Astrocyte (in vitro differentiated cells and primary cell): Measurements from ENCODE around the gene RTN1. TPM values are rescaled to one million over a fixed set of nuclear protein-coding genes. Genes with fewer than 3 reads are reported as not detected.

Experiments used
- DNase-seq: peaks from one replicate; pipeline ENCODE4 v3.0.0-alpha.2; 2010; ENCODE audit warnings: low read depth
- FAIRE-seq: peaks from 2 replicates; lab custom pipeline; 2011; peaks lifted over from hg19 to GRCh38; lab: Jason Lieb, UNC
- H2AFZ ChIP-seq: 2 replicates; pipeline ENCODE4 v1.6.0; 2012; ENCODE audit warnings: low read depth, low read length, inconsistent platforms
- H3K27ac ChIP-seq: 2 replicates; pipeline ENCODE4 v1.5.1; 2011; ENCODE audit warnings: low read depth, low read length, inconsistent platforms
- H3K27me3 ChIP-seq: 2 replicates; pipeline ENCODE4 v1.6.0; 2011; ENCODE audit warnings: low read length, inconsistent platforms; ENCODE audit not compliant: insufficient read depth
- H3K36me3 ChIP-seq: 2 replicates; pipeline ENCODE4 v1.5.1; 2011; ENCODE audit warnings: low read length, inconsistent platforms; ENCODE audit not compliant: insufficient read depth
- H3K4me1 ChIP-seq: 2 replicates; pipeline ENCODE4 v1.5.1; 2011; ENCODE audit warnings: low read length, inconsistent platforms; ENCODE audit not compliant: insufficient read depth
- H3K4me2 ChIP-seq: 2 replicates; pipeline ENCODE4 v1.6.0; 2012; ENCODE audit warnings: low read length, inconsistent platforms
- H3K4me3 ChIP-seq: 2 replicates; pipeline ENCODE4 v1.5.1; 2011; ENCODE audit warnings: low read depth, mild to moderate bottlenecking, low read length, inconsistent platforms; ENCODE audit not compliant: insufficient read depth
- H3K79me2 ChIP-seq: 2 replicates; pipeline ENCODE4 v1.6.0; 2012; ENCODE audit warnings: mild to moderate bottlenecking, low read length, inconsistent platforms; ENCODE audit not compliant: insufficient read depth
- H3K9ac ChIP-seq: 2 replicates; pipeline ENCODE4 v1.6.0; 2012; ENCODE audit warnings: mild to moderate bottlenecking, low read length, inconsistent platforms
- H3K9me3 ChIP-seq: 2 replicates; pipeline ENCODE4 v1.5.1; 2012; ENCODE audit warnings: low read depth, mild to moderate bottlenecking, low read length, inconsistent platforms; ENCODE audit not compliant: insufficient read depth
- H4K20me1 ChIP-seq: 2 replicates; pipeline ENCODE4 v1.6.0; 2012; ENCODE audit warnings: low read length, inconsistent platforms; ENCODE audit not compliant: insufficient read depth
- H3K27ac Mint-ChIP-seq: one replicate; pipeline ENCODE4 v1.8.0; 2021; ENCODE audit warnings: mild to moderate bottlenecking, mixed read lengths; ENCODE audit not compliant: unreplicated experiment
- H3K27me3 Mint-ChIP-seq: one replicate; pipeline ENCODE4 v1.8.0; 2021; ENCODE audit warnings: low read depth, mixed read lengths; ENCODE audit not compliant: unreplicated experiment
- H3K36me3 Mint-ChIP-seq: one replicate; pipeline ENCODE4 v1.8.0; 2021; ENCODE audit warnings: low read depth, mixed read lengths; ENCODE audit not compliant: unreplicated experiment
- H3K4me1 Mint-ChIP-seq: one replicate; pipeline ENCODE4 v1.8.0; 2021; ENCODE audit warnings: low read depth, mixed read lengths; ENCODE audit not compliant: unreplicated experiment
- H3K4me3 Mint-ChIP-seq: one replicate; pipeline ENCODE4 v1.8.0; 2021; ENCODE audit warnings: mild to moderate bottlenecking, moderate library complexity, mixed read lengths; ENCODE audit not compliant: unreplicated experiment
- H3K9me3 Mint-ChIP-seq: one replicate; pipeline ENCODE4 v1.8.0; 2021; ENCODE audit warnings: mild to moderate bottlenecking, mixed read lengths; ENCODE audit not compliant: unreplicated experiment
- CTCF ChIP-seq: IDR thresholded peaks from 2 replicates; pipeline ENCODE4 v1.5.1; 2011; ENCODE audit warnings: low read depth, mild to moderate bottlenecking, inconsistent platforms, low read length, moderate library complexity; ENCODE audit not compliant: insufficient read depth
- EZH2 ChIP-seq: IDR thresholded peaks from 2 replicates; pipeline ENCODE4 v1.6.1; 2012; ENCODE audit warnings: mild to moderate bottlenecking, low read length, inconsistent platforms; ENCODE audit not compliant: insufficient read depth
- total RNA-seq: library from RNA; stranded (reverse); gene quantifications from 2 replicates; pipeline ENCODE4 v1.2.1, GENCODE V29; 2021

The RTN1 gene
- total RNA-seq, 1 donor from 2014 or later: 1.2 TPM

- Histone ChIP-seq H3K79me2 (no peaks in the 10 kb centered on the region), H3K9me3 (no peaks in the 10 kb centered on the region), H3K4me2 (peak overlapping the region; percentile 93), H3K9ac (no peak overlapping the region), H4K20me1 (no peaks in the 10 kb centered on the region), H3K27me3 (peaks cover 3% of the 10 kb centered on the region), H2AFZ (peak overlapping the region; percentile 78), H3K4me3 (no peak overlapping the region), H3K27ac (no peak overlapping the region), H3K4me1 (no peaks in the 10 kb centered on the region), H3K36me3 (no peaks in the 10 kb centered on the region)
- H3K27ac Mint-ChIP-seq: no peak overlapping the region
- TF ChIP-seq CTCF (no peak), EZH2 (no peak)
- H3K9me3 Mint-ChIP-seq: no peaks in the 10 kb centered on the region
- FAIRE-seq (no peak), DNase-seq (no peak)
- H3K27me3 Mint-ChIP-seq: peaks cover 26% of the 10 kb centered on the region
- no peaks in the 10 kb centered on the region for H3K36me3 Mint-ChIP-seq
- H3K4me3 Mint-ChIP-seq: peak overlapping the region; percentile 79
- H3K4me1 Mint-ChIP-seq: no peaks in the 10 kb centered on the region
These were observed 239.3 kb downstream of the RTN1 start for GRCh38 chr14:59631237-59631636.

- DNase-seq: peak; percentile 6
- no peaks in the 10 kb centered on the region for H4K20me1 ChIP-seq
- H3K9ac ChIP-seq: peak overlapping the region; percentile 28
- H3K4me1 Mint-ChIP-seq: no peaks in the 10 kb centered on the region
- no peaks in the 10 kb centered on the region for H3K9me3 Mint-ChIP-seq
- no peak overlapping the region for H3K27ac ChIP-seq
- H3K4me3 ChIP-seq: peak overlapping the region; percentile 58
- H3K4me1 ChIP-seq: no peaks in the 10 kb centered on the region
- H3K36me3 Mint-ChIP-seq: no peaks in the 10 kb centered on the region
- H3K27me3 Mint-ChIP-seq: peaks cover 26% of the 10 kb centered on the region
- H3K4me3 Mint-ChIP-seq: peak overlapping the region; percentile 80
- H3K27ac Mint-ChIP-seq: no peak overlapping the region
- TF ChIP-seq EZH2 (no peak), CTCF (no peak)
- no peak for FAIRE-seq
- H2AFZ ChIP-seq: peak overlapping the region; percentile 78
- no peaks in the 10 kb centered on the region for H3K79me2 ChIP-seq
- peaks cover 3% of the 10 kb centered on the region for H3K27me3 ChIP-seq
- H3K4me2 ChIP-seq: peak overlapping the region; percentile 93
- no peaks in the 10 kb centered on the region for H3K36me3 ChIP-seq
- no peaks in the 10 kb centered on the region for H3K9me3 ChIP-seq
These were observed 240.2 kb downstream of the RTN1 start for GRCh38 chr14:59630288-59630963.
